ENCODE results near the gene MFAP2.

Gene MFAP2

GRCh38 chr1:17007121-17007520 is 26.7 kb upstream of the MFAP2 start:
- no peak for DNase-seq

DNA sequence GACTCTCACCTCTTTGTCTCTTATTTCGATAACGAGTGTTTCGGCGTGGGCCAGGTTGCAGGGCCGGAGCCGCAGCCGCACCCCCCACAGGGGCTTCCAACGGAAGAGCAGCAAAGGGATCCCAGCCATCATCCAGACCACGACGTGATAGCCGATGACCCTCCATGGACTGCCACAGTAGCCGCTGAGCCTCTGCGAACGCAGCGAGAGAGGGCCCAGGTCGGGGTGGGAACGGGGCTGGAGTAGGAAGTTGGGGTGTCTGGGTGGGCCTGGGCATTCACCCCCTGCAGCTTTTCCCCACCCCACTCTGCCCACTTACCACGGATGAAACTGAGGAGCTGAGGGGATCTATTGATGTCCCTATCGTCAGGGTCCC is 24.9 kb upstream of the MFAP2 start:
- DNase-seq = no peak

- DNase-seq = no peak
Observed at GRCh38 chr1:17004466-17005364, 24.3 kb upstream of the MFAP2 start.

DNA sequence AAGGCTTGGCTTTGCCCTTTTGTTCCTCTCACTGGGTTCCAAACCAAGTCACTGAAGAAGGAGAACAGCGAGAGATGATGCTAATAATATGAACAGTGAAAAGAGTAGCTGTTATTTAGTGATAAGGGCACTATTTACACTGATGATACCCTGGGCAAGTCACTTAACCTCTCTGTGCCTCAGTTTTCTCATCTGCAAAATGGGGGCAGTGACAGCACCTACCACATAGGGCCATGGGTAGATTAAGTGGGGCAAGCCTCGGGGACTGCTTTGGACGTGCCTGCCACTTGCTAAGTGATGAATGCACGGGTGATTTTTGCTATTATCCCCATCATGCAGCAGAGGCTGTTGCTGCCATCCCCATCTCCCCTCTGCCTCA is 22.1 kb upstream of the MFAP2 start:
- no peak for DNase-seq

DNA sequence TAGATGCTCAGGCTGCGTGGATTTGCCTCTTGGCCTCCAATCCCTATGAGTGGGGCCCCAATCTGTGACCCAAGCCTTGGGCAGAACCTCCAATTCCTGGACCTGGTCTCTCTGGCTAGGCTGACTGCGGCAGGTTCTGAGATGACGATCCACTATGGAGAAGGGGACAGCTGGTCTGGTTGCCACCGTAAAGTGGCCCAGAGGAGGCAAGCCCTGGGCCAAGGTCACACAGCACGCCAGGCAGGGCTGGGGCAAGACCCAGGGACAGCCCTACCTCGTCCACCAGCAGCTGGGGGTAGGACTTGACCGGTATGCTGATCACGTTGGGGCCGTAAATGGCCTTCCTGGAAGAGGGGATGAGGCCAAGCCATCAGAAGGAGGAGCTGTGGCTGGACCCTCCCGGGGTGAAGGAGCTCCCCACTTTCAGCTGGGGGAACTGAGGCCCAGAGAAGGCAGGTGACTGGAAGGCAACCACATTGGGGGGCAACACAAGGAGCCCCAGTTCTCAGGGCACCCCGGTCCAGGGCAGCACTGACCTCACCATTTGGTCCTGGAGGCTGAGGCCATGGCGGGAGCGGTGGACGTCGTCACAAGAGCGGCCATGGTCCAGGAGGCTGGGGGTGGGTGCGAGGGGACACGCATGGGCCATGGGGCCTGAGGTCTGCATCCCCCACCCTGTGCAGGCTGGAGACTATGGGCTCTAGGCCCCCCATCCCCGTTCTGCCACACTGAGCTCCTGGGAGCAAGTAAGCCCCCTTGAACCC is 21.5 kb upstream of the MFAP2 start:
- no peak for DNase-seq

DNA sequence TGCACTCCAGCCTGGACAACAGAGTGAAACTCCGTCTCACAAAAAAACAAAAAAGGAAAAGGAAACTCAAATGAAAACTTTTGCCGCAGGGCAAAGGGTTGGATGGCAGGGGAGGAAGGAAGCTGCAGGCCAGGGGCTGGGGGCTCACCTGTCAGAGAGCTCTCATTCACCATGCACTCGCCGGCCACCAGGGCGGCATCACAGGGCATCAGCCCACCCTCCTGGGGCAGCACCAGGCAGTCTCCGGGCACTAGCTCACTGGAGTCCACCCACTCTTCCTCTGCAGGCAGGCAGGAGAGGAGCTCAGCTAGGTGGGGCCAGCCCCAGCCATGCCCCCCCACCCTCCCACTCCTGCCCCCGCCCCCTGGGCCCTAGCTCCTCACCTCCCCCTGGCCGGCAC is 19.4 kb upstream of the MFAP2 start:
- DNase-seq = no peak

DNA sequence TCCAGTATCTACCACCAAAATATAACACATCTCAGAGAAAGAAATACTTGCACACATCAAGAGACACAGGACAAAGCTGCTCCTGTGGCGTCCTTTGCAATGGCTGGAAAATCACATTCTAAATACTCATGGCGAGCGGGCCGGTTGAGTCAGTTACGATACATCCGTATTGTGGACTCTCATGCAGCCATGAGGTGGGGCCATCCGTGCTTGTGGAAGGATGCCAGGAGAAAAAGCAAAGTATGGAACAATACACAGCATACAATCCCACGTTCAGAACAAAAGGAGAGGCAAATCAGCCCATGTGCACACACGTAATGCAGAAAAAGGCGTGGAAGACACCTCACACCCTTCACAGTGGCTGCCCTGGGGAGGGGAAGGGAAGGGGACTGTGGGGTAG is 18.2 kb upstream of the MFAP2 start:
- DNase-seq = no peak

DNA sequence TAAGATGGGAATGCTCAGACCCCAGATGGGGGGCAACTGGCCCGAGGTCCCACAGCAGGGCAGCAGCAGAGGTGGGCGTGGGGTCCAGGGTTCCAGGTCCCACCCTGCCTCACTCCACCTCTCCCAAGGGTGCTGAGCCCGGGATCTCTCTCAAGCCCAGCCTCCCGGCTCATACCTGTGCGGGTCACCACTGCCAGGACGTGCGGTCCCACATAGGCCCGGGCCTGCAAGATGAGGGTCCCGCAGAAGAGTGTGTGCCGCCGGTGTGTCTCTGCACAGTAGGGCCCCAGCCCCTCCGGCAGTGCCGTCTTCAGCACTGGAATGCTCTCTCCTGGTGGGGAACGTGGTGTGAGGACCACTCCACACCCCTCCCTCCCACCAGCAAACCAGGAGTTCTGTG is 16.4 kb upstream of the MFAP2 start:
- no peak for DNase-seq

DNA sequence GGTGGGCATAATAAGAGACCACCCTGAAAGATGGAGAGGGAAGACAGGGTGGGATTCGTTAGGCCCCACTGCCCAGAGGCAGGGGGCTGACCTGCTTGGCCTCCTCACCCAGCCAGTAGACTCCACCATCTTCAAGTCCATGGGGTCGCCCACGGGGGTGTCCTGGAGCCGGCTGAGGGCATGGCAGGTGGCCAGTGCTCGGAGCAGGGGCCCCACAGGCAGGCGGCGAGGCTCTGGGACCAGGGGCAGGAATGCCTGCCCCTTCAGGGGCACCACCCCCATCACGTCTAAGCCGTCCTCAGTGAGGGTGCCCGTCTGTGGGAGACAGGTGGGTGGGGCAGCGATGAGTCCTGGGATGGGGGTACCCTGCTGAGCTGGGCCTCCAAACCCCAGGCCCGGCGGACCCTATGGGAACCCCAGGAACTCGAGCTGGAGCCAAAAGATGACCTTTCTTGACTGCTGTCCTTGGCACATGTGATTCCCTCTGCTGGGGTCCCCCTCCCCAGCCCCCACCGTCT is 13.2 kb upstream of the MFAP2 start:
- DNase-seq = no peak

GRCh38 chr1:16992675-16993074 is 12.3 kb upstream of the MFAP2 start:
- no peak for DNase-seq

DNA sequence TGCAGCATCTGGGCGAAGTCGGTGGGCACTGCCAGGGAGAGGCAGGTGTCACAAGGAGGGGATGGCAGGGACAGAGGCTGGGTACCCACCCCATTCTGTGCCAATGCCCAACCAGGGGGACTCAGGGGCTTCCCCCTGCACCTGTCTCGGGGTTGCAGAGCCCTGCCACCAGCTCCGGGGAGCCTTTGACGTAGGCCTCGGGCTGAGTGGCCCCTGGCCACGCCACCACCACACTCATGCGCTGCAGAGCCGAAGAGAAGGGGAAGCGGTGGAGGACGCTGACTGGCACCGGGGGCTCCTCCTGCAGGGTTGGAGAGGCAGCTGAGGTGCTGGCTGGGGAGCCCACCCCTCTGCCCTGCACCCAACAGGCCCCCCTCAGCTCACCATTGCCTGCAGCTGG is 11.7 kb upstream of the MFAP2 start:
- no peak for DNase-seq

DNA sequence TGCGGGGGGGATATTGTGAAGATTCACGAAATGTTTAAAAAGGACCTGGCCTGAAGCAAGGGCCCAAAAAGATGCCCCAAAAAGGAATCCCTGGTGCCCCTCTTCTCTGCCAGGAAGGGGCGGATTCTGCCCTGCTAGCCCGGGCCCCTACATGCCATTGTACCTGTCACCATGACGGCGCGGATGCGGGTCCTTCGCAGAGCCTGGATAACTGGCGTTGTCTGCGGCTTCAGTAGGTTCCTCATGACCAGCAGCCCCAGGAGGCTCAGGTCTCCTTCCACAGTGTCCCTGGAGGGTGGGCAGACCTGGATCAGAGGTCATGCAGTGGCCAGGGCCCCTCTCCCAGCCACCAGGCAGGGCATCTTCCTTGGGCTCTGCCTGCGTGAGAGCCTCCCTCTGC is 11.2 kb upstream of the MFAP2 start:
- DNase-seq = no peak

DNA sequence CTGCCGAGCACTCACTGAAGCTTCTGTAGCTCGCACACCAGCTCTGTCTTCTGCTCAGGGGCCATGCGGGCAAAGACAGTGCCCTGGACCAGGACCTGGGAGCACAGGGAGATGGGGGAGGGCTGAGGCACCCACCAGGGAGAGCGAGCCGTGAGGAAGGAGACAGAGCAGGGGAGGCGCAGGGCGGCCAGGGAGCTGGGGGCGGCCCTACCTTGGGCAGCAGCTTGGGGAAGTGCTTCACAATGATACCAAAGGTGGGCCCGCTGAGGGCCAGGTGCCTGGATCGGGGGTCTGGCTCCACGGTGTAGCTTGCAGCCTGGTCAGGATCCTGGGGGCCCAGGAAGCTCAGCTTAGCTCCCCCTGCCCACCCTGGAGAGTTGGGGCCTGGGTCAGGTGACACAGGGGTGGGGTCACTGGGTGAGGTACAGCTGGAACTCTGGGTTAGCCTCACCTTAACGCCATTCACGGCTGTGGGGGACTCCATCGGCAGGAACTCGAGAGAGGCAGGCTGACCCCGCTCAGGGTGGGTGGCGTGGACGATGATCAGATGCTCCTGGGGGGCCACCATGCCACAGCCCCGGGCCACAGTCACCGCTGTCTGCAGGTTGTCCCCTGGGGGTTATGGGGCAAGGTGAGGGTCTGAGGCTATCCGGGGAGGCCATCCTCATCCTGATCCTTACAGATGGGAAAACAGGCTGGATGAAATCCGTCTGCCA is 9.4 kb upstream of the MFAP2 start:
- DNase-seq = no peak

DNA sequence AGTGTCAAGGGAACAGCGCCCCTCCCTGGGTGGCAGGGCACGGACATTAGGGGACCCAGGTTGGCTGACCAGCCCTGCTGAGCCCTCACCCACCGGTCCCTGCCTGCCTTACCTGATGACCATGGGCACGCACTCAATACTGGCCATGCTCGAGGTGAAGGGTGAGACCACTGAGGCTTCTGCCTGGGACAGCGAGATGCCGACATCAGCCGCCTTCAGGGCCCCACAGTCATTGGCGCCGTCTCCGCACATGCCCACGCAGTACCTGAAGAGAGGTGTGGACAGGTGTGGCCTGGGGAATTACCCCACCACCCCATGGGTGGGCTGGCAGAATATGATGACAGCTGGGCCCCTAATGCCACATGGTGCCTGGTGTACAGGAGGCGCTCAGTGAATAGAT is 7.8 kb upstream of the MFAP2 start:
- no peak for DNase-seq

DNA sequence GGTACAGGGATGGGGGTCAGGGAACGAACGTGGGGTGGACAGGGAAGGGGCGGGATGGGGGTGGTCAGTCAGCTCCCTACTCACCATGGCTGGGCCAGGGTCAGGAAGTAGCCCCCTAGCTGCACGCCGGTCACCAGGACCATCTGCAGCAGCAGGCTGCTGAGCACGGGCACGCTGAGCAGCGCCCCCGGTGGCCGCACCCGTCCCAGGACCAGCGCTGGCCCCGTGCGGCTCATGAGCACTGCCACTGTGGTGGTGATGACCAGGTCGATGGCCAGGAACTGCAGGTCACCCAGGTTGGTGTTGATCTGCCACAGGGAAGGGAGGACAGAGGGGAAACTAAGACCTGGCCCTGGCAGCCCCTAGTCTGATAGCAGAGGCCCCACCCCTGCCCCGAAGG is 6.5 kb upstream of the MFAP2 start:
- peak; percentile 44 for DNase-seq

DNA sequence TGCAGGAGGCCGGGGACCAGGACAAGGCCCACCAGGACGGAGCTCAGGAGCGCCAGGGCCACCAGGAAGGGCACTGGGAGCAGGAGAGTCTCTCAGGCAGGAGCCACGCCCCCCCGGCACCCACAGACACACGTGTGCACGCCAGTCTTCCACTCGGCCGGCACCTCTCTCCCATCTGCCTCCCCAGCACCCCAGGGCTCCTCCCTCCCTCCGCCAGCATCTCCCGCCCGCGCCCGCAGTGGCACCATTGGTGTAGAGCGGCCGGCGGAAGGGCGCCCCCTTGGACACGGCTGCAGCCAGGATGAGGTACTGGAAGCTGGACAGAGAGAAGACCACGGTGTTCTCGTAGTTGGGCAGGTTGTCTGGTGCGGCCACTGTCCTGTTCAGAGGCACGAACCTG is 6.1 kb upstream of the MFAP2 start:
- DNase-seq = no peak

- no peak for DNase-seq
Observed at GRCh38 chr1:16986113-16986512, 5.7 kb upstream of the MFAP2 start.

DNA sequence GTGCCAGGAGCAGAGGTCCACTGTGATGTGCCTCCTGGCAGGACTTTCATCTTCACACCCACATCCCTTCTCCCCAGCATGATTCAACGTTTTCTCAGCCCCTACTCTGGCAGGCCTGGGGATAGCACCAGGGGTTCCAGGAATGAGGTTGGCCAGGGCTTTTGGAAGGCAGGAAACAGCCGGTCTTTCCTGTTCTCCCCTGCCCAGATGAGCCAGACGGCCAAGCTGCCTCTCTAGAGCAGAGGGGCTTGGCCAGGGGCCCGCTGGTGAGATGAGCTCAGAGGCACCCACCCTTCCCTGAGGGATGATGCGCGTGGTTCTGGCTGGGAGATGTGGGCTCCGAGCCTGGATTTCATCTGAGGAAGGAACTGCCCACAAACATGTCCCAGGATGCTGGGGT is 4.3 kb upstream of the MFAP2 start:
- DNase-seq = no peak

GRCh38 chr1:16983649-16984048 is 3.2 kb upstream of the MFAP2 start:
- DNase-seq = no peak

DNA sequence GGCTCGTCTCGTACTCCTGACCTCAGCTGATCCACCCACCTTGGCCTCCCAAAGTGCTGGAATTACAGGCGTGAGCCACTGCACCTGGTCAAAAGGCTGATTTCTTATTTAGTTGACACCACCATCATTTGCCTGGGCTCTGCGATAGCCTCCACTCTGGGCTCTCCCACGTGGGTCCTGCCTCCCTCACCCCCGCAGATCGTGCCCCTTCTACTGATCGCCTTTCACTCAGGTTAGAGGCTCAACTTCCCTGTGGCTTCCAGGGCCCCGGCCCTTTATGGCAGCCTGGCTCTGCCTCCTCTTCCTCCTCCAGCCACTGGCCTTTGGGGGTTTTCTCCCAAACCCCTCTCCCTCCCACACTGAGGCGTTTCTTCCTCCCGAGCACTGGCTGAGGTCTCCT is 2.5 kb upstream of the MFAP2 start:
- no peak for DNase-seq

DNA sequence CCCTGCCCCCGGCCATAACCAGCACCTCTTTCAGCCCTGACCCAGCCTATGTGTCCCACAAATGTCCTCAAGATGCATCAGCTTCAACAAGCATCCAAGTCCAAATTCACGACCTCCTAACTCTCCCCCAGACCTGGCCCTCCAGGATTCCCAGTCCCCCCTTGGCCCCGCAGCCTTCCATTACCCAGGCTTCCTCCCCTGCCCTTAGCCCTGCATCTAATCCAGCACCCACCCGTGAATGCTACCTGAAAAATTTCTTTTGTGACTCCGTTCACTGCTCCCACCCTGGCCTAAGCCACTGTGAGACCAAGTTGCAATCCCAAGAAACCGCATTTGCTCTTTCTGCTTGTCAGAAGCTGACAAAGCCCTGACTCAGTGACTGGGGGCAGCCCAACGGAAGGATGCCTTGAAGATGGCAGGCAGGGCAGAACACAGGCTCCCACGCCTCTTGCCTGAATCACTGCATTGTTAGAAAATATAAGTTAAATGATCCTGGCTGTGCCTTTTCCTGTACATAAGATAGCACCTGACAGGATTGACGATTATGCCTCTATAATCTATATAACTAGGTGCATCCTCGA is 939 bp upstream of the MFAP2 start:
- no peak for DNase-seq

DNA sequence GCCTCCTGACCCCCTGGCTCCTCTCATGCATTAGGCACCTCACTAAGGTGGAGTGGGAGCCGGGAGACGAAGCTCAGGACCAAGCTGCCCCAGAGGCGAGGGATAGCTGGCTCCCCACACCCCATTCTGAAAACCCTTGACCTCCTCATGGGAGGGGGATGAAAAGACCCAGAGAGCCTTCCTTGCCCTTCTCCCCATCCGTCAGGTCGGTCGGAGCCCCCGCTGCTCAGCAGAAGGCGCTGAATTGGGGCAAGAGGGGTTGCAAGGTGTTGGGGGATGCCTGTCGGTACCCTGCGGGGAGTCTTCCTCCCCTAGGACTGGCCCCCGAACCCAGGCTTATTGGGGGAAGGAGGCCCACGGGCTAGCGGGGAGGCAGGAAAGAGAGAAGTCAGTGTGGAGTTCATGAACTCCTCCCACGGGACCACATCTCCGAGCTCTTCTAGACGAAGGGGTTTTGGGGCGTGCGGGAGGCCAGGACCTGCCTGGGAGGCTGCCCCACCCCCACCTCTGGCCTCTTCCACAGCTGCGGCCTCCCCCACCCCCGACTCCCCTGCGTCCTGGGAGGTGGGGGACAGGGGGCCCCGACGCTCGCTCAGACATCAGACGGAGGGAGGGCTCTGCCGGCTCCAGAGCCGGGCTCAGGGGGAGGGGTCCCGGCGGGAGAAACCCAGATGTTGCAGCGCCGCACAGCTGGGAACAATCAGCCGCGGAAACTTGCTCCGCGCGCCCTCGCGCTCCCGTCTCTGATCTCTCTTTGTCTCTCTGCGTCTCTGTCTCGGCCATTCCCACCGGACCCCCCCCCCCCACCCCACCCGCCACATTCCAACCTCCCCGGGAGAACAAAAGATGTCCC is 719 bp downstream of the MFAP2 start:
- no peak for DNase-seq

All from NCI-H82 (cell line).